ENCODE data around the gene TSR1. TPM values are rescaled to one million over a fixed set of nuclear protein-coding genes. Genes with fewer than 3 reads are reported as not detected.

TSR1 gene
- total RNA-seq, 1 experiment from 2014 or later, result 44.7 TPM

DNA sequence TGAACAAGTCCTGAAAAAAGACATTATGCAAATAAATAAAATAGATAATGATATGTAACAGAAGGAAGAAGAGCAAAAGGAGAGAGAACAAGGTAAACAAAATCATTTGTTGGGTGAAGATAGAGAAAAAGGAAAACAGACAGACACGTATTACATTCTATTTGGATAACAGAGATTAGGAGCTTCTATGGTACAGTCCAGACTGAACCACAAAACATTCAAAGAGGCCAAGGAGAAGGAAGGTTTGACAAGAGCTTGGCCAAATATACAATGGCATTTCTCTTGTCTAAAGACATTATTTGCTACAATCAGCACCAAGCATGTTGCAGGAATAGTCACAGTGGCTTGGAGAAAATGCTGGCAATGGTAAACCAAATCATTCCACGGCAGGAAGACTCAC is 61.8 kb downstream of the TSR1 start:
- CTCF ChIA-PET, result no interaction called here
- no peak overlapping the region for H3K27ac ChIP-seq (ENCODE audit: low read length)
- H3K27me3 ChIP-seq (ENCODE audit: control insufficient read depth, insufficient read depth, low read length), result no peaks in the 10 kb centered on the region
- BruUV-seq (replicated peaks), result no TSS peak
- ATAC-seq, result no peak
- intact Hi-C loops (cut with micrococcal nuclease; ENCODE audit: unreplicated experiment) (no loop called here), in situ Hi-C loops (cut with HindIII; ENCODE audit: low pct_unique_long_range_greater_than_20kb, low sequenced_read_pairs) (no loop called here)
- DNase-seq (ENCODE audit: low read depth, low spot score), result no peak
- H3K9me3 ChIP-seq (ENCODE audit: control insufficient read depth, insufficient read depth, low read depth, low read length), result no peaks in the 10 kb centered on the region
- TF ChIP-seq, protein P1, sequence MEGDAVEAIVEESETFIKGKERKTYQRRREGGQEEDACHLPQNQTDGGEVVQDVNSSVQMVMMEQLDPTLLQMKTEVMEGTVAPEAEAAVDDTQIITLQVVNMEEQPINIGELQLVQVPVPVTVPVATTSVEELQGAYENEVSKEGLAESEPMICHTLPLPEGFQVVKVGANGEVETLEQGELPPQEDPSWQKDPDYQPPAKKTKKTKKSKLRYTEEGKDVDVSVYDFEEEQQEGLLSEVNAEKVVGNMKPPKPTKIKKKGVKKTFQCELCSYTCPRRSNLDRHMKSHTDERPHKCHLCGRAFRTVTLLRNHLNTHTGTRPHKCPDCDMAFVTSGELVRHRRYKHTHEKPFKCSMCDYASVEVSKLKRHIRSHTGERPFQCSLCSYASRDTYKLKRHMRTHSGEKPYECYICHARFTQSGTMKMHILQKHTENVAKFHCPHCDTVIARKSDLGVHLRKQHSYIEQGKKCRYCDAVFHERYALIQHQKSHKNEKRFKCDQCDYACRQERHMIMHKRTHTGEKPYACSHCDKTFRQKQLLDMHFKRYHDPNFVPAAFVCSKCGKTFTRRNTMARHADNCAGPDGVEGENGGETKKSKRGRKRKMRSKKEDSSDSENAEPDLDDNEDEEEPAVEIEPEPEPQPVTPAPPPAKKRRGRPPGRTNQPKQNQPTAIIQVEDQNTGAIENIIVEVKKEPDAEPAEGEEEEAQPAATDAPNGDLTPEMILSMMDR (IDR thresholded peaks at IDR 0.05), result no peak
- TF ChIP-seq TCF7L2 (IDR thresholded peaks at IDR 0.05; ENCODE audit: low read depth, low read length), result no peak
- no peak for TF ChIP-seq POLR2AphosphoS5 (IDR thresholded peaks at IDR 0.05; ENCODE audit: low read depth, low read length)
- TF ChIP-seq, protein P2, sequence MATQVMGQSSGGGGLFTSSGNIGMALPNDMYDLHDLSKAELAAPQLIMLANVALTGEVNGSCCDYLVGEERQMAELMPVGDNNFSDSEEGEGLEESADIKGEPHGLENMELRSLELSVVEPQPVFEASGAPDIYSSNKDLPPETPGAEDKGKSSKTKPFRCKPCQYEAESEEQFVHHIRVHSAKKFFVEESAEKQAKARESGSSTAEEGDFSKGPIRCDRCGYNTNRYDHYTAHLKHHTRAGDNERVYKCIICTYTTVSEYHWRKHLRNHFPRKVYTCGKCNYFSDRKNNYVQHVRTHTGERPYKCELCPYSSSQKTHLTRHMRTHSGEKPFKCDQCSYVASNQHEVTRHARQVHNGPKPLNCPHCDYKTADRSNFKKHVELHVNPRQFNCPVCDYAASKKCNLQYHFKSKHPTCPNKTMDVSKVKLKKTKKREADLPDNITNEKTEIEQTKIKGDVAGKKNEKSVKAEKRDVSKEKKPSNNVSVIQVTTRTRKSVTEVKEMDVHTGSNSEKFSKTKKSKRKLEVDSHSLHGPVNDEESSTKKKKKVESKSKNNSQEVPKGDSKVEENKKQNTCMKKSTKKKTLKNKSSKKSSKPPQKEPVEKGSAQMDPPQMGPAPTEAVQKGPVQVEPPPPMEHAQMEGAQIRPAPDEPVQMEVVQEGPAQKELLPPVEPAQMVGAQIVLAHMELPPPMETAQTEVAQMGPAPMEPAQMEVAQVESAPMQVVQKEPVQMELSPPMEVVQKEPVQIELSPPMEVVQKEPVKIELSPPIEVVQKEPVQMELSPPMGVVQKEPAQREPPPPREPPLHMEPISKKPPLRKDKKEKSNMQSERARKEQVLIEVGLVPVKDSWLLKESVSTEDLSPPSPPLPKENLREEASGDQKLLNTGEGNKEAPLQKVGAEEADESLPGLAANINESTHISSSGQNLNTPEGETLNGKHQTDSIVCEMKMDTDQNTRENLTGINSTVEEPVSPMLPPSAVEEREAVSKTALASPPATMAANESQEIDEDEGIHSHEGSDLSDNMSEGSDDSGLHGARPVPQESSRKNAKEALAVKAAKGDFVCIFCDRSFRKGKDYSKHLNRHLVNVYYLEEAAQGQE (IDR thresholded peaks at IDR 0.05; ENCODE audit: insufficient read depth in 1 of 2, low read depth in 2 of 2, low read length in 1 of 2), result no peak
- no peak for TF ChIP-seq SIN3A (IDR thresholded peaks at IDR 0.05; ENCODE audit: borderline replicate concordance, insufficient read depth, low read depth, low read length)
- no peaks in the 10 kb centered on the region for H3K4me1 ChIP-seq (ENCODE audit: control insufficient read depth, insufficient read depth, low read length)
- peaks cover under 1% of the 10 kb centered on the region; the same call in 1 of the 2 replicates for H3K36me3 ChIP-seq (ENCODE audit: control insufficient read depth, insufficient read depth, low read length)
- POLR2A ChIA-PET, result no interaction called here
- H3K4me3 ChIP-seq (ENCODE audit: low read depth in 2 of 2, low read length in 2 of 2), result no peak overlapping the region

Other genes with a start within 250 kb of the TSR1 start
- 17.8 TPM for gene SMG6, start 32.7 kb downstream of the TSR1 start, total RNA-seq (2021; ENCODE audit: unreplicated experiment)
- gene SRR, start 32.5 kb downstream of the TSR1 start, total RNA-seq (2021; ENCODE audit: unreplicated experiment), result 11.8 TPM
- 49.0 TPM for gene SGSM2, start 1.0 kb upstream of the TSR1 start, total RNA-seq (2021; ENCODE audit: unreplicated experiment)
- 31.8 TPM for gene MNT, start 64.6 kb upstream of the TSR1 start, total RNA-seq (2021; ENCODE audit: unreplicated experiment)
- 34.7 TPM for gene METTL16, start 175.4 kb upstream of the TSR1 start, total RNA-seq (2021; ENCODE audit: unreplicated experiment)